ENCODE data around the gene SNX13. TPM values are rescaled to one million over a fixed set of nuclear protein-coding genes. Genes with fewer than 3 reads are reported as not detected.

SNX13 gene
- total RNA-seq, 2 donors from 2014 or later: 54.2 to 73.2 TPM

DNA sequence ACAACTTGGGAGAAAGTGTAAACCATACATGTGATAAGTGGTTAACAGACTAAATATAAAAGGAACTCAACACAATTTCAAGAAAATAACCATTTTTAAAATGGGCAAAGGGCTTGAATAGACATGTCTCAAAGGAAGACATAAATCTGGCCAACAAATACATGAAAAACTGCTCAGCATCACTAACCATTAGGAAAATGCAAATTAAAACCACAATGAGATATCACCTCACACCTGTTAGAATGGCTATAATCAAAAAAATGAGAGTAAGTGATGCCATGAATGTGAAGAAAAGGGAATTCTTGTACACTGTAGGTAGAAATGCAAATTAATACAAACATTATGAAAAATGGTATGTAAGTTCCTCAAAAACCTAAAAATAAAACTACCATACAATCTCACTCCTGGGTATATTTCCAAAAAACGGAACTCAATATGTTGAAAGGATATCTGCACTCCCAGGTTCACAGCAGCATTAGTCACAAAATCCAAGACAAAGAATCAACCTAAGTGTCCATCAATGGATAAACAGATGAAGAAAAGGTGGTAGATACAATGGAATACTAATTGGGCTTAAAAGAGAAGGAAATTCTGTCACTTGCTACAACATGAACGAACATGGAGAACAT lies 5.6 kb downstream of the SNX13 start:
- no peak overlapping the region for H3K4me3 ChIP-seq
- ATAC-seq (ENCODE audit: insufficient number of reproducible peaks, low FRiP score, low read depth) (no peak), DNase-seq (ENCODE audit: low spot score) (no peak)
- no peaks in the 10 kb centered on the region for H3K36me3 ChIP-seq
- H3K9me3 ChIP-seq: no peaks in the 10 kb centered on the region
- no peak overlapping the region for H3K27ac ChIP-seq
- TF ChIP-seq, protein P1, sequence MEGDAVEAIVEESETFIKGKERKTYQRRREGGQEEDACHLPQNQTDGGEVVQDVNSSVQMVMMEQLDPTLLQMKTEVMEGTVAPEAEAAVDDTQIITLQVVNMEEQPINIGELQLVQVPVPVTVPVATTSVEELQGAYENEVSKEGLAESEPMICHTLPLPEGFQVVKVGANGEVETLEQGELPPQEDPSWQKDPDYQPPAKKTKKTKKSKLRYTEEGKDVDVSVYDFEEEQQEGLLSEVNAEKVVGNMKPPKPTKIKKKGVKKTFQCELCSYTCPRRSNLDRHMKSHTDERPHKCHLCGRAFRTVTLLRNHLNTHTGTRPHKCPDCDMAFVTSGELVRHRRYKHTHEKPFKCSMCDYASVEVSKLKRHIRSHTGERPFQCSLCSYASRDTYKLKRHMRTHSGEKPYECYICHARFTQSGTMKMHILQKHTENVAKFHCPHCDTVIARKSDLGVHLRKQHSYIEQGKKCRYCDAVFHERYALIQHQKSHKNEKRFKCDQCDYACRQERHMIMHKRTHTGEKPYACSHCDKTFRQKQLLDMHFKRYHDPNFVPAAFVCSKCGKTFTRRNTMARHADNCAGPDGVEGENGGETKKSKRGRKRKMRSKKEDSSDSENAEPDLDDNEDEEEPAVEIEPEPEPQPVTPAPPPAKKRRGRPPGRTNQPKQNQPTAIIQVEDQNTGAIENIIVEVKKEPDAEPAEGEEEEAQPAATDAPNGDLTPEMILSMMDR (IDR thresholded peaks at IDR 0.05): no peak
- H3K4me1 ChIP-seq (ENCODE audit: control insufficient read depth in 1 of 2, low read depth in 2 of 2): peaks cover 40 to 59% of the 10 kb centered on the region in 2 donors
- no peaks in the 10 kb centered on the region for H3K27me3 ChIP-seq (replicated peaks; ENCODE audit: insufficient read depth)

DNA sequence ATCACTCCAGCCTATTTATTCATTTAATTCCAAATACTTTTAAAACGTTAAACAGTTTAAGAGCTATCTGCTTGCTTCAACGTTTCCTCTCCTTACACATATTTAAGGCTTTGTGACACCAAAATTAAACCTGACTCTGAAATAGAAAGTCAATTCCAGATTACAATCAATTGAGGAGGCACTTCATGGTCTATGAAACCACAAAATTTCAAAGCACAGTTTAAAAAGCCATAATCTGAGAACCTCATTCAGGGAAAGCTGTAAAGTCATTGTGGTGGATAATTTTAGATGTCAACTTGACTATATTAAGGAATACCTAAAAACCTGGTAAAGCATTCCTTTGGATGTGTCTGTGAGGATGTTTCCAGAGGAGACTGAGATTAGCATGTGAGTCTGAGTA lies 6.2 kb downstream of the SNX13 start:
- DNase-seq (ENCODE audit: low spot score) (no peak), ATAC-seq (ENCODE audit: insufficient number of reproducible peaks, low FRiP score, low read depth) (no peak)
- no peaks in the 10 kb centered on the region for H3K9me3 ChIP-seq
- H3K4me3 ChIP-seq: no peak overlapping the region
- H3K27ac ChIP-seq: no peak overlapping the region
- no peaks in the 10 kb centered on the region for H3K36me3 ChIP-seq
- TF ChIP-seq, protein P1 (IDR thresholded peaks at IDR 0.05): no peak
- peaks cover 40 to 64% of the 10 kb centered on the region in 2 donors for H3K4me1 ChIP-seq (ENCODE audit: control insufficient read depth in 1 of 2, low read depth in 2 of 2)
- H3K27me3 ChIP-seq (replicated peaks; ENCODE audit: insufficient read depth): no peaks in the 10 kb centered on the region

DNA sequence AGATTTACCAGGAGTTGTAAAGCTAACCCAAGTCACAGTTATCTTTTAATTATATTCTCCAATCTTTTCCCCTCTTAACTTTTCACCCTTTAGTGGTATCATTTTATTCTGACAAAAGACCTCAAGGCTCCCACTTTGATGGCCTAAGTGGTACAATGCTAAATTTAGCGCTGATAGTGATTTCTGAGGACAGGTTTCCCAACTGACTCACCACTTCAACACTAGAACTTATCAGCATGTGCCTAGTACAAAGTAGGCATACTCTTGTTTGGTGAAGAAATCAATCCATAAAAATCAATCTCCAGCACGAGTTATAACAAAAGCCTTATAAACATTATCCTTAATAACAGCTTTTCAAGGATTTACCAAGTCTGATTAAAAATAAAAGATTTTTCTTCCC lies 7.5 kb downstream of the SNX13 start:
- H3K9me3 ChIP-seq: no peaks in the 10 kb centered on the region
- H3K27me3 ChIP-seq (replicated peaks; ENCODE audit: insufficient read depth): no peaks in the 10 kb centered on the region
- H3K4me3 ChIP-seq: no peak overlapping the region
- TF ChIP-seq, protein P1 (IDR thresholded peaks at IDR 0.05): no peak
- no peaks in the 10 kb centered on the region for H3K36me3 ChIP-seq
- DNase-seq (ENCODE audit: low spot score) (no peak), ATAC-seq (ENCODE audit: insufficient number of reproducible peaks, low FRiP score, low read depth) (no peak)
- no peak overlapping the region for H3K27ac ChIP-seq
- H3K4me1 ChIP-seq (ENCODE audit: control insufficient read depth in 1 of 2, low read depth in 2 of 2): peaks cover 31 to 57% of the 10 kb centered on the region in 2 donors

DNA sequence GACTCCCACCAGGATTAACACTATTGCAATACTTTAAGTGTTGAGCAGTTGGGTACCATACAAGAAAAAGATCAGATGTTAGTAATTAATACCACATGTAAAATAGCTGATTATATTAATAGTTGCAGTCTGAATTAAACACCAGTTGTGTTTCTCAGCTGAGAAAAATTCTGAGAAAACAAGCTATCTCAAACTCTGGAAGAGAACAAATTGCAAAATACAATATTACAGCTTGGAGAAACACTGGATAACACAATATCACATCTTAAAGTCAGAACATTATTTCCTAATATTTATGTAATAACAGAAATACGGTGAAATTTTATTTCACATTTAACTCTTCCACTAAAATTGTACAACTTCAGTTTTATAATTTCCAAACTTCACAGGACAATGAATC lies 9.2 kb downstream of the SNX13 start:
- TF ChIP-seq, protein P1 (IDR thresholded peaks at IDR 0.05): no peak
- Histone ChIP-seq H3K27ac (no peak overlapping the region), H3K4me1 (ENCODE audit: control insufficient read depth in 1 of 2, low read depth in 2 of 2) (peaks cover 24 to 48% of the 10 kb centered on the region in 2 donors), H3K36me3 (no peaks in the 10 kb centered on the region), H3K9me3 (no peaks in the 10 kb centered on the region), H3K4me3 (no peak overlapping the region), H3K27me3 (replicated peaks; ENCODE audit: insufficient read depth) (no peaks in the 10 kb centered on the region)
- DNase-seq (ENCODE audit: low spot score) (no peak), ATAC-seq (ENCODE audit: insufficient number of reproducible peaks, low FRiP score, low read depth) (no peak)

DNA sequence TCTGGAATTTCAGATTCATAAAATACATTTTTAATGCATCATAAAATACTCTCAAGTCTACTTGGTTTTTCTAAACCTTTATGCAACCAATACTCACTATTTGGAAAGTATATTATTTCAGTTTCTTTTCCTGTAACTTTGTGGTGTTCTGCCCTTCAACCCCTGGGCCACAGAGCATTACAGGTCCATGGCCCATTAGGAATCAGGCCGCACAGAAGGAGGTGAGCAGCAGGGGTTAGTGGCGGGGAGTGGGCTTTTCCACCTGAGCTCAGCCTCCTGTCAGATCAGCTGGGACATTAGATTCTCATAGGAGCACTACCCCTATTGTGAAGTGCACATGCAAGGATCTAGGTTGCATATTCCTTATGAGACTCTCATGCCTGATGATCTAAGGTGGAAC lies 9.7 kb downstream of the SNX13 start:
- TF ChIP-seq, protein P1 (IDR thresholded peaks at IDR 0.05): no peak
- no peaks in the 10 kb centered on the region for H3K27me3 ChIP-seq (replicated peaks; ENCODE audit: insufficient read depth)
- H3K9me3 ChIP-seq: no peaks in the 10 kb centered on the region
- DNase-seq (ENCODE audit: low spot score) (no peak), ATAC-seq (ENCODE audit: insufficient number of reproducible peaks, low FRiP score, low read depth) (no peak)
- peaks cover 24 to 47% of the 10 kb centered on the region in 2 donors for H3K4me1 ChIP-seq (ENCODE audit: control insufficient read depth in 1 of 2, low read depth in 2 of 2)
- H3K36me3 ChIP-seq: no peaks in the 10 kb centered on the region
- no peak overlapping the region for H3K27ac ChIP-seq
- H3K4me3 ChIP-seq: no peak overlapping the region
